Measurements from ENCODE around the gene TASP1. TPM values are rescaled to one million over a fixed set of nuclear protein-coding genes. Genes with fewer than 3 reads are reported as not detected.
A peak's percentile ranks its signal among the peaks of the same experiment; 100 is the strongest.

TASP1 gene
- total RNA-seq, 4 donors from 2014 or later, result 3.0 to 18.1 (median 12.9) TPM

DNA sequence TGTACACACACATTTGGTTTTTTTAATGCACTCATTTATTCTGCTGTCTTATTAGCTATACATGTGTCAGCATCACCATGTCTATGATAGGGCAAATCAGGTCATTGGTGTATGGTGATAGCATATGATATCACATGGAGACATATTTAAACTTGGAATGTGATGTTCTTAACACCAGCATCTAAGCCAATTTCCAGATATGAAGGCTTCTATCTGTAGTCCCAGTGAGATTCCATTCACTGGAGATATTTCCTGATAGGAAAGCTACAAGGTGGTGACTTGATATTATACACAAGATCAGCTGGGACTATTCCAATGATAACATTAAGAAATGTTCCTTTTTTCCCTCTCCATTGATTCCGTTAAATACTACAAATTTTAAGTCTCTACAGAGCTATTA is 89.3 kb downstream of the TASP1 start:
- no peaks in the 10 kb centered on the region for H3K9me3 ChIP-seq
- no peaks in the 10 kb centered on the region for H3K27me3 ChIP-seq
- no peak for DNase-seq
- H3K4me3 ChIP-seq, result no peak overlapping the region
- WGBS, 2 donors (ENCODE audit: low coverage in 1 of 2), result 96 to 100% methylated on average over 1 of the region's 1 CpG
- no peak overlapping the region for H3K27ac ChIP-seq
- TF ChIP-seq POLR2AphosphoS5 (IDR thresholded peaks at IDR 0.05) (no peak), POLR2A (IDR thresholded peaks at IDR 0.05) (no peak), EP300 (IDR thresholded peaks at IDR 0.05; ENCODE audit: low read depth) (no peak)
- TF ChIP-seq, protein P1, sequence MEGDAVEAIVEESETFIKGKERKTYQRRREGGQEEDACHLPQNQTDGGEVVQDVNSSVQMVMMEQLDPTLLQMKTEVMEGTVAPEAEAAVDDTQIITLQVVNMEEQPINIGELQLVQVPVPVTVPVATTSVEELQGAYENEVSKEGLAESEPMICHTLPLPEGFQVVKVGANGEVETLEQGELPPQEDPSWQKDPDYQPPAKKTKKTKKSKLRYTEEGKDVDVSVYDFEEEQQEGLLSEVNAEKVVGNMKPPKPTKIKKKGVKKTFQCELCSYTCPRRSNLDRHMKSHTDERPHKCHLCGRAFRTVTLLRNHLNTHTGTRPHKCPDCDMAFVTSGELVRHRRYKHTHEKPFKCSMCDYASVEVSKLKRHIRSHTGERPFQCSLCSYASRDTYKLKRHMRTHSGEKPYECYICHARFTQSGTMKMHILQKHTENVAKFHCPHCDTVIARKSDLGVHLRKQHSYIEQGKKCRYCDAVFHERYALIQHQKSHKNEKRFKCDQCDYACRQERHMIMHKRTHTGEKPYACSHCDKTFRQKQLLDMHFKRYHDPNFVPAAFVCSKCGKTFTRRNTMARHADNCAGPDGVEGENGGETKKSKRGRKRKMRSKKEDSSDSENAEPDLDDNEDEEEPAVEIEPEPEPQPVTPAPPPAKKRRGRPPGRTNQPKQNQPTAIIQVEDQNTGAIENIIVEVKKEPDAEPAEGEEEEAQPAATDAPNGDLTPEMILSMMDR (IDR thresholded peaks at IDR 0.05), result no peak
- H3K36me3 ChIP-seq, result no peaks in the 10 kb centered on the region
- intact Hi-C loops (cut with DNase I; ENCODE audit: low total_unique reads) (loop anchor here (5.0 kb wide), 1 partner anchor 427 kb away; no protein-coding TSS in a partner anchor), in situ Hi-C loops (cut with MboI; ENCODE audit: low pct_ligation_motif_present in 1 of 4, low pct_unique_long_range_greater_than_20kb in 1 of 4, low sequenced_read_pairs in 3 of 4) (loop anchor here in 1 of 4 donors (25.0 kb wide), 1 partner anchor 437 kb away; no protein-coding TSS in a partner anchor)
- H3K4me1 ChIP-seq, result peaks cover 0 to 11% (median 8%) of the 10 kb centered on the region in 4 donors

GRCh38 chr20:13546497-13547131 is 92.1 kb downstream of the TASP1 start:
- no peak overlapping the region for H3K27ac ChIP-seq
- peak; percentile 84 for DNase-seq
- intact Hi-C loops (cut with DNase I; ENCODE audit: low total_unique reads), result loop anchor here (5.0 kb wide), 1 partner anchor 424 kb away; no protein-coding TSS in a partner anchor
- no peak overlapping the region for H3K4me3 ChIP-seq
- TF ChIP-seq, protein P1 (IDR thresholded peaks at IDR 0.05), result peak; percentile 74 to 86 (median 77)
- TF ChIP-seq POLR2A (IDR thresholded peaks at IDR 0.05), result no peak
- H3K9me3 ChIP-seq, result no peaks in the 10 kb centered on the region
- WGBS, 2 donors (ENCODE audit: low coverage in 1 of 2), result 4 to 11% methylated on average over 2 of the region's 2 CpGs
- in situ Hi-C loops (cut with MboI; ENCODE audit: low pct_ligation_motif_present in 1 of 4, low pct_unique_long_range_greater_than_20kb in 1 of 4, low sequenced_read_pairs in 3 of 4), result loop anchor here in 1 of 4 donors (25.0 kb wide), 1 partner anchor 434 kb away; no protein-coding TSS in a partner anchor
- no peaks in the 10 kb centered on the region for H3K36me3 ChIP-seq
- peaks cover 0 to 11% (median 8%) of the 10 kb centered on the region in 4 donors for H3K4me1 ChIP-seq
- H3K27me3 ChIP-seq, result no peaks in the 10 kb centered on the region

DNA sequence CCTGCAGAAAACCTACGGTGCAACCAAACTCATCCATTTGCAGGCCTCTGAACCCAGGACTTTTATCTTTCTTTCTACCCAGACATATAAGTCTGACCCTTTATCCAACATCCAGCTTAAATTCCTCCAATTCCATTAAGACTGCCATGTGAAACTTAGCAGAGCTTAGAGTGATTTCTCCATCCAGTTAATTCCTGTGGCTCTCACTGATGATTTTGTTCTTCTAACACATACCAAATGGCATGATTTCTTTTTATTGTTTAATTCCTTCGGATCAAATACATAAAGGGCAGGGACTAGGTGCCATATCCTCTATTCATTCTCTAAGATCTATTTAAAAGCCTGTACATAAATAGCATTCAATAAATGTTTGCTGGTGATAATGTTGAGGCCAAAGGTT is 92.9 kb downstream of the TASP1 start:
- Histone ChIP-seq H3K27me3 (no peaks in the 10 kb centered on the region), H3K4me1 (peaks cover 0 to 11% (median 8%) of the 10 kb centered on the region in 4 donors), H3K9me3 (no peaks in the 10 kb centered on the region), H3K4me3 (no peak overlapping the region), H3K27ac (no peak overlapping the region), H3K36me3 (no peaks in the 10 kb centered on the region)
- WGBS, 2 donors (ENCODE audit: low coverage in 1 of 2), result 64 to 71% methylated on average over 2 of the region's 2 CpGs
- no peak for DNase-seq
- TF ChIP-seq EP300 (IDR thresholded peaks at IDR 0.05; ENCODE audit: low read depth) (no peak), POLR2AphosphoS5 (IDR thresholded peaks at IDR 0.05) (no peak)
- TF ChIP-seq, protein P1 (IDR thresholded peaks at IDR 0.05), result no peak
- intact Hi-C loops (cut with DNase I; ENCODE audit: low total_unique reads) (loop anchor here (5.0 kb wide), 1 partner anchor 423 kb away; no protein-coding TSS in a partner anchor), in situ Hi-C loops (cut with MboI; ENCODE audit: low pct_ligation_motif_present in 1 of 4, low pct_unique_long_range_greater_than_20kb in 1 of 4, low sequenced_read_pairs in 3 of 4) (loop anchor here in 1 of 4 donors (25.0 kb wide), 1 partner anchor 433 kb away; no protein-coding TSS in a partner anchor)

- in situ Hi-C loops (cut with MboI; ENCODE audit: low pct_ligation_motif_present in 1 of 4, low pct_unique_long_range_greater_than_20kb in 1 of 4, low sequenced_read_pairs in 3 of 4), result loop anchor here in 2 of 4 donors (5.0 to 25.0 kb wide), 2 partner anchors 426 to 431 kb away; no protein-coding TSS in a partner anchor
Measured at GRCh38 chr20:13543783-13544182, 94.9 kb downstream of the TASP1 start.

More at GRCh38 chr20:13543783-13544182, 94.9 kb downstream of the TASP1 start:
- no peak overlapping the region for H3K27ac ChIP-seq
- H3K36me3 ChIP-seq, result no peaks in the 10 kb centered on the region
- H3K27me3 ChIP-seq, result no peaks in the 10 kb centered on the region
- DNase-seq, result no peak
- H3K9me3 ChIP-seq, result no peaks in the 10 kb centered on the region
- H3K4me1 ChIP-seq, result peaks cover 0 to 11% (median 8%) of the 10 kb centered on the region in 4 donors
- no peak overlapping the region for H3K4me3 ChIP-seq
- WGBS, 2 donors (ENCODE audit: low coverage in 1 of 2), result 88 to 95% methylated on average over 4 of the region's 4 CpGs
- intact Hi-C loops (cut with DNase I; ENCODE audit: low total_unique reads), result no loop called here
- TF ChIP-seq, protein P1 (IDR thresholded peaks at IDR 0.05), result no peak
- TF ChIP-seq POLR2A (IDR thresholded peaks at IDR 0.05) (no peak), EP300 (IDR thresholded peaks at IDR 0.05; ENCODE audit: low read depth) (no peak), POLR2AphosphoS5 (IDR thresholded peaks at IDR 0.05) (no peak)

All from transverse colon (tissue), 4 donors.